Measurements from ENCODE around the gene PITPNC1. TPM values are rescaled to one million over a fixed set of nuclear protein-coding genes. Genes with fewer than 3 reads are reported as not detected.

PITPNC1 gene
- total RNA-seq, 1 experiment from 2014 or later = 4.2 TPM

- no peak for DNase-seq
- H3K9me3 ChIP-seq = 0 out of 2 replicates have a peak, but pooled peaks cover 5% of the 10 kb centered on the region
- no peaks in the 10 kb centered on the region for H3K36me3 ChIP-seq (ENCODE audit: control insufficient read depth, insufficient read depth, low read length)
- H3K27ac Mint-ChIP-seq (ENCODE audit: unreplicated experiment) = no peak overlapping the region
- intact Hi-C loops (cut with micrococcal nuclease; ENCODE audit: unreplicated experiment) = no loop called here
- H3K4me3 ChIP-seq (ENCODE audit: low read depth, low read length) = no peak overlapping the region
- no peak for TF ChIP-seq CTCF (IDR thresholded peaks at IDR 0.05; ENCODE audit: insufficient read depth in 1 of 2, low read depth in 1 of 2, low read length in 1 of 2, severe bottlenecking in 1 of 2, unreplicated experiment in 1 of 2)
- no peaks in the 10 kb centered on the region for H3K27me3 ChIP-seq (replicated peaks; ENCODE audit: control insufficient read depth, insufficient read depth, low read length)
- H3K4me3 Mint-ChIP-seq (ENCODE audit: unreplicated experiment) = no peak overlapping the region
- H3K27me3 Mint-ChIP-seq (ENCODE audit: insufficient read depth, unreplicated experiment) = no peaks in the 10 kb centered on the region
- H3K4me1 ChIP-seq = 0 out of 2 replicates have a peak, but pooled peaks cover 8% of the 10 kb centered on the region
- no TSS peak for BruUV-seq (replicated peaks)
- no peaks in the 10 kb centered on the region for H3K9me3 Mint-ChIP-seq (ENCODE audit: unreplicated experiment)
- CTCF ChIA-PET = no interaction called here
- POLR2A ChIA-PET = interaction anchor here (0.5 kb wide), 1 partner anchor 22 kb away, joined by 6 read pairs; no protein-coding TSS in a partner anchor
- H3K36me3 Mint-ChIP-seq (ENCODE audit: insufficient read depth, unreplicated experiment) = no peaks in the 10 kb centered on the region
- no peaks in the 10 kb centered on the region for H3K4me1 Mint-ChIP-seq (ENCODE audit: low read depth, unreplicated experiment)
Observed at GRCh38 chr17:67666710-67667109, 289.6 kb downstream of the PITPNC1 start.

GRCh38 chr17:67671493-67671892 is 294.4 kb downstream of the PITPNC1 start:
- no peak overlapping the region for H3K4me3 ChIP-seq (ENCODE audit: low read depth, low read length)
- 0 out of 2 replicates have a peak, but pooled peaks cover 8% of the 10 kb centered on the region for H3K4me1 ChIP-seq
- Mint-ChIP-seq H3K4me3 (ENCODE audit: unreplicated experiment) (no peak overlapping the region), H3K36me3 (ENCODE audit: insufficient read depth, unreplicated experiment) (no peaks in the 10 kb centered on the region), H3K4me1 (ENCODE audit: low read depth, unreplicated experiment) (no peaks in the 10 kb centered on the region), H3K27me3 (ENCODE audit: insufficient read depth, unreplicated experiment) (no peaks in the 10 kb centered on the region), H3K9me3 (ENCODE audit: unreplicated experiment) (no peaks in the 10 kb centered on the region), H3K27ac (ENCODE audit: unreplicated experiment) (no peak overlapping the region)
- ChIA-PET POLR2A (no interaction called here), CTCF (no interaction called here)
- H3K9me3 ChIP-seq = 0 out of 2 replicates have a peak, but pooled peaks cover 5% of the 10 kb centered on the region
- no TSS peak for BruUV-seq (replicated peaks)
- intact Hi-C loops (cut with micrococcal nuclease; ENCODE audit: unreplicated experiment) = no loop called here
- no peak for DNase-seq
- no peak for TF ChIP-seq CTCF (IDR thresholded peaks at IDR 0.05; ENCODE audit: insufficient read depth in 1 of 2, low read depth in 1 of 2, low read length in 1 of 2, severe bottlenecking in 1 of 2, unreplicated experiment in 1 of 2)
- H3K27me3 ChIP-seq (replicated peaks; ENCODE audit: control insufficient read depth, insufficient read depth, low read length) = no peaks in the 10 kb centered on the region
- no peaks in the 10 kb centered on the region for H3K36me3 ChIP-seq (ENCODE audit: control insufficient read depth, insufficient read depth, low read length)

GRCh38 chr17:67672592-67673335 is 295.7 kb downstream of the PITPNC1 start:
- no peak for DNase-seq
- no peaks in the 10 kb centered on the region for H3K27me3 Mint-ChIP-seq (ENCODE audit: insufficient read depth, unreplicated experiment)

More at GRCh38 chr17:67672592-67673335, 295.7 kb downstream of the PITPNC1 start:
- H3K36me3 Mint-ChIP-seq (ENCODE audit: insufficient read depth, unreplicated experiment) = no peaks in the 10 kb centered on the region
- TF ChIP-seq CTCF (IDR thresholded peaks at IDR 0.05; ENCODE audit: insufficient read depth in 1 of 2, low read depth in 1 of 2, low read length in 1 of 2, severe bottlenecking in 1 of 2, unreplicated experiment in 1 of 2) = no peak
- no peak overlapping the region for H3K4me3 Mint-ChIP-seq (ENCODE audit: unreplicated experiment)
- Histone ChIP-seq H3K27me3 (replicated peaks; ENCODE audit: control insufficient read depth, insufficient read depth, low read length) (no peaks in the 10 kb centered on the region), H3K4me1 (0 out of 2 replicates have a peak, but pooled peaks cover 8% of the 10 kb centered on the region), H3K36me3 (ENCODE audit: control insufficient read depth, insufficient read depth, low read length) (no peaks in the 10 kb centered on the region), H3K9me3 (0 out of 2 replicates have a peak, but pooled peaks cover 5% of the 10 kb centered on the region), H3K4me3 (ENCODE audit: low read depth, low read length) (no peak overlapping the region)
- H3K9me3 Mint-ChIP-seq (ENCODE audit: unreplicated experiment) = no peaks in the 10 kb centered on the region
- POLR2A ChIA-PET = no interaction called here
- no TSS peak for BruUV-seq (replicated peaks)
- intact Hi-C loops (cut with micrococcal nuclease; ENCODE audit: unreplicated experiment) = no loop called here
- CTCF ChIA-PET = no interaction called here
- H3K27ac Mint-ChIP-seq (ENCODE audit: unreplicated experiment) = no peak overlapping the region
- no peaks in the 10 kb centered on the region for H3K4me1 Mint-ChIP-seq (ENCODE audit: low read depth, unreplicated experiment)
